ENCODE data around the gene LMO1.

The LMO1 gene

GRCh38 chr11:8288824-8289491 is 25.3 kb upstream of the LMO1 start:
- no peak for DNase-seq (ENCODE audit: extremely low read depth in 1 of 2, low read depth in 1 of 2)

- DNase-seq (ENCODE audit: extremely low read depth in 1 of 2, low read depth in 1 of 2) = no peak
Measured at GRCh38 chr11:8288166-8288772, 24.6 kb upstream of the LMO1 start.

- DNase-seq (ENCODE audit: extremely low read depth in 1 of 2, low read depth in 1 of 2) = no peak
Measured at GRCh38 chr11:8287703-8288102, 24.0 kb upstream of the LMO1 start.

- DNase-seq (ENCODE audit: extremely low read depth in 1 of 2, low read depth in 1 of 2) = no peak
Measured at GRCh38 chr11:8287297-8287696, 23.6 kb upstream of the LMO1 start.

- no peak for DNase-seq (ENCODE audit: extremely low read depth in 1 of 2, low read depth in 1 of 2)
Measured at GRCh38 chr11:8286886-8287285, 23.2 kb upstream of the LMO1 start.

- DNase-seq (ENCODE audit: extremely low read depth in 1 of 2, low read depth in 1 of 2) = no peak
Measured at GRCh38 chr11:8285796-8286195, 22.1 kb upstream of the LMO1 start.

GRCh38 chr11:8285228-8285627 is 21.6 kb upstream of the LMO1 start:
- no peak for DNase-seq (ENCODE audit: extremely low read depth in 1 of 2, low read depth in 1 of 2)

GRCh38 chr11:8283465-8284230 is 20.0 kb upstream of the LMO1 start:
- no peak for DNase-seq (ENCODE audit: extremely low read depth in 1 of 2, low read depth in 1 of 2)

GRCh38 chr11:8283100-8283464 is 19.4 kb upstream of the LMO1 start:
- DNase-seq (ENCODE audit: extremely low read depth in 1 of 2, low read depth in 1 of 2) = no peak

- DNase-seq (ENCODE audit: extremely low read depth in 1 of 2, low read depth in 1 of 2) = no peak
Measured at GRCh38 chr11:8282631-8283030, 19.0 kb upstream of the LMO1 start.

- DNase-seq (ENCODE audit: extremely low read depth in 1 of 2, low read depth in 1 of 2) = no peak
Measured at GRCh38 chr11:8281266-8281665, 17.6 kb upstream of the LMO1 start.

GRCh38 chr11:8277691-8278090 is 14.0 kb upstream of the LMO1 start:
- DNase-seq (ENCODE audit: extremely low read depth in 1 of 2, low read depth in 1 of 2) = no peak

- DNase-seq (ENCODE audit: extremely low read depth in 1 of 2, low read depth in 1 of 2) = no peak
Measured at GRCh38 chr11:8276528-8276927, 12.8 kb upstream of the LMO1 start.

GRCh38 chr11:8273287-8273686 is 9.6 kb upstream of the LMO1 start:
- DNase-seq (ENCODE audit: extremely low read depth in 1 of 2, low read depth in 1 of 2) = no peak

GRCh38 chr11:8271106-8271886 is 7.6 kb upstream of the LMO1 start:
- DNase-seq (ENCODE audit: extremely low read depth in 1 of 2, low read depth in 1 of 2) = no peak

- no peak for DNase-seq (ENCODE audit: extremely low read depth in 1 of 2, low read depth in 1 of 2)
Measured at GRCh38 chr11:8269636-8270035, 6.0 kb upstream of the LMO1 start.

- DNase-seq (ENCODE audit: extremely low read depth in 1 of 2, low read depth in 1 of 2) = no peak
Measured at GRCh38 chr11:8268530-8269400, 5.1 kb upstream of the LMO1 start.

- no peak for DNase-seq (ENCODE audit: extremely low read depth in 1 of 2, low read depth in 1 of 2)
Measured at GRCh38 chr11:8267831-8268529, 4.3 kb upstream of the LMO1 start.

- DNase-seq (ENCODE audit: extremely low read depth in 1 of 2, low read depth in 1 of 2) = no peak
Measured at GRCh38 chr11:8267280-8267679, 3.6 kb upstream of the LMO1 start.
